Measurements from ENCODE around the gene TNPO1.
"Not testable (repeated sequence)": the region's sequence is repeated elsewhere in the genome, so short reads cannot be mapped to it uniquely, and the experiment has no call there.

TNPO1 gene

DNA sequence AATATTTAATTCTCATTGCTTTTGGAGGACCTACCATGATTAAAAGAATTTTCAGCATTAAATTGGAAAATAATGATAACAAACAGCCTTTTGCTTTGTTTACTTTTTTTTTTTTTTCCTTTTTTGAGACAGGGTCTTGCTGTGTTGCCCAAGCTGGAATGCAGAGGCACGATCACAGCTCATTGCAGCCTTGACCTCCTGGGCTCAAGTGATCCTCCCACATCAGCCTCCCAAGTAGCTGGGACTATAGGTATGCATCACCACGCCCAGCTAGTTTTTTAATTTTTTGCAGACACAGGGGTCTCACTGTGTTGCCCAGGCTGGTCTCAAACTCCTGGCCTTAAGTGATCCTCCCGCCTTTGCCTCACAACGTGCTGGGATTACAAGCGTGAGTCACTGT, 23.8 kb upstream of the TNPO1 start:
- H3K4me1 ChIP-seq (ENCODE audit: insufficient read depth, low read length); H3K4me3 ChIP-seq (ENCODE audit: low read length); H3K27ac ChIP-seq (ENCODE audit: low read length); H3K9me3 ChIP-seq (ENCODE audit: insufficient read depth, low read depth, low read length); H3K27me3 ChIP-seq (ENCODE audit: insufficient read depth, low read length); H3K9ac ChIP-seq (ENCODE audit: low read depth, low read length); H3K36me3 ChIP-seq (ENCODE audit: insufficient read depth, low read depth, low read length): not testable (repeated sequence)

- H3K27ac ChIP-seq (ENCODE audit: low read length), result no peak overlapping the region
- H3K4me3 ChIP-seq (ENCODE audit: low read length), result no peak overlapping the region
- H3K36me3 ChIP-seq (ENCODE audit: insufficient read depth, low read depth, low read length), result no peaks in the 10 kb centered on the region
- no peaks in the 10 kb centered on the region for H3K9me3 ChIP-seq (ENCODE audit: insufficient read depth, low read depth, low read length)
- H3K4me1 ChIP-seq (ENCODE audit: insufficient read depth, low read length), result peaks cover 4% of the 10 kb centered on the region; the same call in 1 of the 2 replicates
- no peaks in the 10 kb centered on the region for H3K27me3 ChIP-seq (ENCODE audit: insufficient read depth, low read length)
- no peak overlapping the region for H3K9ac ChIP-seq (ENCODE audit: low read depth, low read length)
Measured at GRCh38 chr5:72796001-72796400, 20.5 kb upstream of the TNPO1 start.

- Histone ChIP-seq H3K36me3 (ENCODE audit: insufficient read depth, low read depth, low read length) (no peaks in the 10 kb centered on the region), H3K4me3 (ENCODE audit: low read length) (no peak overlapping the region), H3K27ac (ENCODE audit: low read length) (no peak overlapping the region), H3K9ac (ENCODE audit: low read depth, low read length) (no peak overlapping the region), H3K9me3 (ENCODE audit: insufficient read depth, low read depth, low read length) (no peaks in the 10 kb centered on the region), H3K27me3 (ENCODE audit: insufficient read depth, low read length) (no peaks in the 10 kb centered on the region), H3K4me1 (ENCODE audit: insufficient read depth, low read length) (no peaks in the 10 kb centered on the region)
Measured at GRCh38 chr5:72799721-72800120, 16.7 kb upstream of the TNPO1 start.

DNA sequence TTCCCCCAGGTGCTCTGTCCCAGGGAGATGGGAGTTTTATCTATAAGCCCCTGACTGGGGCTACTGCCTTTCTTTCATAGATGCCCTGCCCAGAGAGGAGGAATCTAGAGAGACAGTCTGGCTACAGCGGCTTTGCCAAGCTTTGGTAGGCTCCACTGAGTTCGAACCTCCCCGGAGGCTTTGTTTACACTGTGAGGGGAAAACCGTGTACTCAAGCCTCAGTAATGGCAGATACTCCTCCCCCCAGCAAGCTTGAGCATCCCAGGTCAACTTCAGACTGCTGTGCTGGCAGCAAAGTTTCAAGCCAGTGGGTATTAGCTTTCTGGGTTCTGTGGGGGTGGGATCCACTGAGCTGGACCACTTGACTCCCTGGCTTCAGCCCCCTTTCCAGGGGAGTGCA, 7.8 kb upstream of the TNPO1 start:
- H3K27me3 ChIP-seq (ENCODE audit: insufficient read depth, low read length); H3K4me1 ChIP-seq (ENCODE audit: insufficient read depth, low read length); H3K36me3 ChIP-seq (ENCODE audit: insufficient read depth, low read depth, low read length); H3K9ac ChIP-seq (ENCODE audit: low read depth, low read length); H3K9me3 ChIP-seq (ENCODE audit: insufficient read depth, low read depth, low read length); H3K27ac ChIP-seq (ENCODE audit: low read length); H3K4me3 ChIP-seq (ENCODE audit: low read length): not testable (repeated sequence)

- Histone ChIP-seq H3K9me3 (ENCODE audit: insufficient read depth, low read depth, low read length) (no peaks in the 10 kb centered on the region), H3K4me3 (ENCODE audit: low read length) (no peak overlapping the region), H3K27ac (ENCODE audit: low read length) (no peak overlapping the region), H3K27me3 (ENCODE audit: insufficient read depth, low read length) (no peaks in the 10 kb centered on the region), H3K9ac (ENCODE audit: low read depth, low read length) (no peak overlapping the region), H3K36me3 (ENCODE audit: insufficient read depth, low read depth, low read length) (no peaks in the 10 kb centered on the region), H3K4me1 (ENCODE audit: insufficient read depth, low read length) (peaks cover 7% of the 10 kb centered on the region; the same call in 1 of the 2 replicates)
Measured at GRCh38 chr5:72811849-72812248, 4.6 kb upstream of the TNPO1 start.

GRCh38 chr5:72812488-72812887, 4.0 kb upstream of the TNPO1 start:
- no peaks in the 10 kb centered on the region; the same call in 1 of the 2 replicates for H3K27me3 ChIP-seq (ENCODE audit: insufficient read depth, low read length)
- H3K36me3 ChIP-seq (ENCODE audit: insufficient read depth, low read depth, low read length), result no peaks in the 10 kb centered on the region
- no peak overlapping the region for H3K27ac ChIP-seq (ENCODE audit: low read length)
- H3K9ac ChIP-seq (ENCODE audit: low read depth, low read length), result no peak overlapping the region
- peaks cover 7% of the 10 kb centered on the region; the same call in 1 of the 2 replicates for H3K4me1 ChIP-seq (ENCODE audit: insufficient read depth, low read length)
- no peak overlapping the region for H3K4me3 ChIP-seq (ENCODE audit: low read length)
- no peaks in the 10 kb centered on the region for H3K9me3 ChIP-seq (ENCODE audit: insufficient read depth, low read depth, low read length)

GRCh38 chr5:72814104-72814503, 2.4 kb upstream of the TNPO1 start:
- Histone ChIP-seq H3K4me1 (ENCODE audit: insufficient read depth, low read length) (peaks cover 20% of the 10 kb centered on the region), H3K9ac (ENCODE audit: low read depth, low read length) (no peak overlapping the region), H3K9me3 (ENCODE audit: insufficient read depth, low read depth, low read length) (no peaks in the 10 kb centered on the region), H3K36me3 (ENCODE audit: insufficient read depth, low read depth, low read length) (no peaks in the 10 kb centered on the region), H3K27ac (ENCODE audit: low read length) (no peak overlapping the region), H3K27me3 (ENCODE audit: insufficient read depth, low read length) (no peaks in the 10 kb centered on the region; the same call in 1 of the 2 replicates), H3K4me3 (ENCODE audit: low read length) (no peak overlapping the region)

DNA sequence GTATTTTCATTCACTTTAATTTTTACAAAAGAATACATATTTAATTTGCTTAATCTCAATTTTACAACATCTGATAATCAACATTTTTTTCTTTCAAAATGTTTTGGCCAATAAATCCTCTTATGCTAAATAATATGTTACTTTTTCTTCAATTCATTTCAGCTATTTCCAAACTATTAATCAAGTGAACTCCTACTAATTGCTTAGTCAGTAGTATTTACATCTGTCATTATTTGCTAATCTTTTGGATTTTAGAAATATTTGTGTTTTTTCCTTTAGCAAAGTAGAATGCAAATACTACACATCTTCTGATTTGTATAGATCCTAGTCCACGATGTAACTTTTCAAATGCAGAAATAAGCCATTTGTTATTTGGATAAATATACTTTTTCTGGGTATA, 1.6 kb upstream of the TNPO1 start:
- Histone ChIP-seq H3K27me3 (ENCODE audit: insufficient read depth, low read length) (no peaks in the 10 kb centered on the region; the same call in 1 of the 2 replicates), H3K4me1 (ENCODE audit: insufficient read depth, low read length) (peaks cover 24% of the 10 kb centered on the region), H3K9ac (ENCODE audit: low read depth, low read length) (no peak overlapping the region), H3K27ac (ENCODE audit: low read length) (no peak overlapping the region), H3K36me3 (ENCODE audit: insufficient read depth, low read depth, low read length) (no peaks in the 10 kb centered on the region), H3K9me3 (ENCODE audit: insufficient read depth, low read depth, low read length) (no peaks in the 10 kb centered on the region), H3K4me3 (ENCODE audit: low read length) (no peak overlapping the region)

DNA sequence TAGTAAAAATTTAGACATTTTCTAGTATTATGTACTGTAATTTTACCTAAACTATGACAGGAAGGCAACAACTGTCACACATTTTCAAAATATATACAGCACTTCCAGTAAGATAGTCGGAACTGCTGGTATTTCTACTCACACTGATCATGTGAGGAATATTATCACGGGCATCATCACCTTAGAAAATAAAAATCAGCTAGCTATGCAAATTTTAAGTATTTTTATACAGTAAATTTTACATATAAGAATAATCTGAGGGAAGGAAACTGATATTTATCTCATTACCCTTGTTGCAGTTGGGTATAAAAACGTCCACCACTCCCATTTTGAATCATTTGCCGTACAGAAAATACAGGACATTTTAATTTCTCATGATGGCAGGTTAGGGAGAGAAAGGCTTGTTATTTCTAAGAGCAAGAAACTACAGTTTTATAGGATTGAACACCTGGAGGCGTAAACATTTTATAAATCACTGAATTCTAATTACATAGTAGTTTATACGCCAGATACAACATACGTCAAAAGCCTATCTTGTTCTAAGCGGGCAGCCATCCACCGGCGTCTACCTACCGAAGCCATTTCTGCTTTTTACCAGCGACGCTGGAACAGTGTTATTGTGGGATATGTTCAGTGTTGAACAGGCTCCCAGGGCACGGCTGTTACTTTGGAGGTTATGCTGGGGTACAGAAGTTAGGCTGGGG, 729 bp upstream of the TNPO1 start:
- Histone ChIP-seq H3K9ac (ENCODE audit: low read depth, low read length) (peak overlapping the region; percentile 95; the same call in 1 of the 2 replicates), H3K36me3 (ENCODE audit: insufficient read depth, low read depth, low read length) (no peaks in the 10 kb centered on the region), H3K27me3 (ENCODE audit: insufficient read depth, low read length) (no peaks in the 10 kb centered on the region; the same call in 1 of the 2 replicates), H3K27ac (ENCODE audit: low read length) (no peak overlapping the region), H3K4me1 (ENCODE audit: insufficient read depth, low read length) (peaks cover 24% of the 10 kb centered on the region), H3K9me3 (ENCODE audit: insufficient read depth, low read depth, low read length) (no peaks in the 10 kb centered on the region), H3K4me3 (ENCODE audit: low read length) (peak overlapping the region; percentile 86)

DNA sequence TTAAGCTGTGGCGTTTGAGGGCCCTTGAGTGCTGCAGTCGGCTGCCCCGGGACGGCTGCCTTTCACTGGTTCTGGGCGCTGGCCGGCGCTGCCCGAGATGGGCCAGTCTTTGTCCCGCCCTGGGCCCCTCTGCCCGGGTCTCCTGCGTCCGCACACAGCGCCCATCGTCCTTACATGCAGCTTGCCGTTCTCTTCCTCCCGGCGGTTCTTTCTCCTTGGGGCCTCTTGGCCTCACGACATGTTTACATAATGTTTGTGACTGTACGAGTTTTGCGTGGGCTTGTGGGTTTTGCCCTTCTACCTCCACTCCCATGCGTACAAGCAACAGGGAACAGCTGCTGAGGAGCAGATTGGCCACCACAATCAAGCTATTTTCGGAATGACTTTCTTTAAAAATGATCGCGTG, 618 bp downstream of the TNPO1 start:
- Histone ChIP-seq H3K36me3 (ENCODE audit: insufficient read depth, low read depth, low read length) (no peaks in the 10 kb centered on the region), H3K9ac (ENCODE audit: low read depth, low read length) (peak overlapping the region; percentile 95), H3K9me3 (ENCODE audit: insufficient read depth, low read depth, low read length) (no peaks in the 10 kb centered on the region), H3K4me3 (ENCODE audit: low read length) (peak overlapping the region; percentile 86), H3K4me1 (ENCODE audit: insufficient read depth, low read length) (peaks cover 29% of the 10 kb centered on the region), H3K27ac (ENCODE audit: low read length) (peak overlapping the region; percentile 76), H3K27me3 (ENCODE audit: insufficient read depth, low read length) (no peaks in the 10 kb centered on the region; the same call in 1 of the 2 replicates)

DNA sequence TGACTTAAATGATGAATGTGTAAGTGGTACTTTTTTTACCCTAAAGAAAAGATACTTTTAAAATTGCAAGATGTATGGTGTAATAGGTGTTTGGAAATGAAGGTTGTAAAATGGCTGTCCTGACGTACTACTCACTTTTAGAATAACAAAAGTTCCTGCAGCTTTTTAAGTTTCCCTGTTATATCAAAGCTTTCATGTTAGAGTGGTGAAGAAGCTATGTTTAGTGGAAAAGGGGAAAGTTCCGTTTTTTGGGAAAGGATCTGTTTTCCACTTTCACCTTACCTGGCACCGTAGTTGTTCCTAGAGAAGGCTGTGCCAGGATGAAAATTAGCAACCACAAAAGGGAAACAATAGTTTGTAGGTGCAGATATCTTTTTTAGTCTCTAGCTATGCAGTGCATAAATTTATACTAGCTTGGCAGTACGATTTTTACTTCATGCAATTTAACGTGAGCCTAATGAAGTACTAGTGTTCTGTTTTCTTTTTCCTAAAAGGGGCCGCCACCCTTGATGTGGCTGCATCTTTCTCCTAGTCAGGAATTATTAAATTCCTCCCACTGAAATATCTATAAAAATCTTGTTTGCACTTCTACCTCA, 1.3 kb downstream of the TNPO1 start:
- H3K27me3 ChIP-seq (ENCODE audit: insufficient read depth, low read length), result no peaks in the 10 kb centered on the region; the same call in 1 of the 2 replicates
- peak overlapping the region; percentile 95; the same call in 1 of the 2 replicates for H3K9ac ChIP-seq (ENCODE audit: low read depth, low read length)
- peaks cover 29% of the 10 kb centered on the region for H3K4me1 ChIP-seq (ENCODE audit: insufficient read depth, low read length)
- no peak overlapping the region for H3K27ac ChIP-seq (ENCODE audit: low read length)
- no peaks in the 10 kb centered on the region for H3K9me3 ChIP-seq (ENCODE audit: insufficient read depth, low read depth, low read length)
- H3K36me3 ChIP-seq (ENCODE audit: insufficient read depth, low read depth, low read length), result no peaks in the 10 kb centered on the region
- H3K4me3 ChIP-seq (ENCODE audit: low read length), result peak overlapping the region; percentile 86

Measured in iPS-20b (cell line).